Small intestine (tissue), 7 donors: Measurements from ENCODE around the gene ANKS3. TPM values are rescaled to one million over a fixed set of nuclear protein-coding genes. Genes with fewer than 3 reads are reported as not detected.

ENCODE experiments used
- DNase-seq, 2 donors: peaks; one replicate each; pipeline versions ENCODE4 v3.0.0 to v3.0.0-alpha.2; 2013
- FAIRE-seq: peaks from 2 replicates; lab custom pipeline; 2012; peaks lifted over from hg19 to GRCh38; lab: Jason Lieb, UNC
- H3K27ac ChIP-seq, 3 donors: one replicate each; pipeline ENCODE4 v1.5.1; 2013; ENCODE audit warnings: low read length in 2 of 3, mild to moderate bottlenecking in 2 of 3, control low read depth in 1 of 3, inconsistent platforms in 1 of 3, low read depth in 1 of 3, moderate library complexity in 1 of 3
- H3K27me3 ChIP-seq, 3 donors: one replicate each; pipeline ENCODE4 v1.6.1; 2013; ENCODE audit warnings: low read length in 3 of 3, inconsistent platforms in 1 of 3; ENCODE audit not compliant: control insufficient read depth in 3 of 3, insufficient read depth in 3 of 3
- H3K36me3 ChIP-seq, 3 donors: one replicate each; pipeline ENCODE4 v1.6.1; 2013; ENCODE audit warnings: low read length in 3 of 3, inconsistent platforms in 1 of 3, low read depth in 1 of 3, mild to moderate bottlenecking in 1 of 3, moderate library complexity in 1 of 3; ENCODE audit not compliant: control insufficient read depth in 3 of 3, insufficient read depth in 2 of 3
- H3K4me1 ChIP-seq, 3 donors: one replicate each; pipeline ENCODE4 v1.6.1; 2013; ENCODE audit warnings: low read length in 2 of 3, inconsistent platforms in 1 of 3, low read depth in 1 of 3, mild to moderate bottlenecking in 1 of 3, moderate library complexity in 1 of 3; ENCODE audit not compliant: control insufficient read depth in 3 of 3, insufficient read depth in 2 of 3
- H3K4me3 ChIP-seq, 3 donors: one replicate each; pipeline ENCODE4 v1.5.1; 2013; ENCODE audit warnings: low read length in 3 of 3, control low read depth in 1 of 3, inconsistent platforms in 1 of 3, low read depth in 1 of 3, mild to moderate bottlenecking in 1 of 3, moderate library complexity in 1 of 3
- H3K9me3 ChIP-seq, 2 donors: one replicate each; pipeline ENCODE4 v1.6.1; 2013; ENCODE audit warnings: low read depth in 1 of 2, low read length in 1 of 2; ENCODE audit not compliant: control insufficient read depth in 2 of 2, insufficient read depth in 1 of 2
- WGBS, 3 donors: extraction: QIAGEN DNeasy Blood & Tissue Kit; methylation state at CpG; one replicate each; pipeline ENCODE4 v1.1.7; 2013; 5-methylcytosine and 5-hydroxymethylcytosine counted together
- polyA plus RNA-seq, 4 donors: library from polyadenylated mRNA; stranded (reverse) in 3 of 4; unstranded in 1 of 4; fragments of 200-250 nt in 3 of 4; fragments of 120-200 nt in 1 of 4; gene quantifications; one replicate each; pipeline versions ENCODE4 v1.2.1 to v1.2.3, GENCODE V29; 2013
- donor health status: healthy with polysubstance abuse.
- donor health status: control.
- donor health status: control.
- donor health status: Bipolar disorder and iron deficiency.
- donor health status: healthy.

The ANKS3 gene
- polyA plus RNA-seq, 4 donors = 11.6 to 16.9 (median 13.8) TPM

DNA sequence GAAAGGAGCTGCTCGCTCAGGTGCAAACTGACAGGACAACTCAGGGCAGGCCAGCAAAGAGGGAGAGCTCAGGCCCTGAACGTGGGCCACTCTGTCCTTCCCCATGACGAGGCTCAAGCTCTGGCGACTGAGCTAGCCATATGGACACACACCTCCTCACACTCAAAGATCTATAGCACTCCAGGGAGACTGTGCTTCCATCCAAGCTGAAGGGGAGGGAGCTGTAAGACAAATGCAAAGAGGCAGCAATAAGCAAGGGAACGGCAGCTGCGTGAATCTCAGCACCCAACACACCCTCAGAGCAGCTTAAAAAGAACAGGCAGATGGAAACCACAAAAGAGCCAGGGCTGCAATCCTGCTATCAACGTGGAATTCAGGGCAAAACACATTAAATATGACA is 27.2 kb downstream of the ANKS3 start:
- DNase-seq (no peak), FAIRE-seq (no peak)
- Histone ChIP-seq H3K4me3 (no peak overlapping the region), H3K27ac (no peak overlapping the region), H3K36me3 (peaks cover 4 to 69% (median 9%) of the 10 kb centered on the region in 3 donors), H3K9me3 (no peaks in the 10 kb centered on the region), H3K4me1 (peaks cover 0 to 11% (median 0%) of the 10 kb centered on the region in 3 donors), H3K27me3 (no peaks in the 10 kb centered on the region)
- 89 to 92% (median 91%) methylated on average over 7 of the region's 7 CpGs for WGBS, 3 donors

GRCh38 chr16:4704913-4705312 is 29.2 kb downstream of the ANKS3 start:
- WGBS, 3 donors = 94 to 97% (median 95%) methylated on average over 14 of the region's 14 CpGs
- no peaks in the 10 kb centered on the region for H3K27me3 ChIP-seq
- no peak overlapping the region for H3K4me3 ChIP-seq
- no peak for DNase-seq
- H3K27ac ChIP-seq = no peak overlapping the region
- H3K4me1 ChIP-seq = peaks cover 0 to 15% (median 0%) of the 10 kb centered on the region in 3 donors
- H3K9me3 ChIP-seq = no peaks in the 10 kb centered on the region
- FAIRE-seq = no peak
- peaks cover 4 to 76% (median 11%) of the 10 kb centered on the region in 3 donors for H3K36me3 ChIP-seq

DNA sequence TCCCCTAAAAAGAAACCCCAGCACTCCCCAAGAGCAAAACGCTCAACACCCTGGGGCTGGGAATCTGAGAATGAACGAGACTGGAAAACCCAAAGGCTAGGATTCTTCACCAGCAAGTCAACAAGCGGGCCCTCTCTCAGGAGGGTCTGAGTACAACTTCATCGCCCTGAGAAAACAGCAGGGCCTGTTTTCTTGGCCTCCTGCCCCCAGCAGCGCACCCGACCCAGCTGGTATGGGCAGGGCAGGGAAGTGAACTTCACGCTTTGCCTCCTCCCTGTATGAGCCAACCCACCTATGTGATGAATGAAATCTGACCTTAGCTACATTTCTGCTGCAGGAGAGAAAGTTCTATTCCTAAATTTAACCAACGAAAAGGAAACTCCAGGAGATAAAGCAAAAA is 29.6 kb downstream of the ANKS3 start:
- Histone ChIP-seq H3K36me3 (peaks cover 4 to 75% (median 11%) of the 10 kb centered on the region in 3 donors), H3K4me1 (peaks cover 0 to 15% (median 0%) of the 10 kb centered on the region in 3 donors), H3K9me3 (no peaks in the 10 kb centered on the region), H3K4me3 (no peak overlapping the region), H3K27me3 (no peaks in the 10 kb centered on the region), H3K27ac (no peak overlapping the region)
- DNase-seq (no peak), FAIRE-seq (no peak)
- WGBS, 3 donors = 74 to 88% (median 78%) methylated on average over 8 of the region's 8 CpGs

DNA sequence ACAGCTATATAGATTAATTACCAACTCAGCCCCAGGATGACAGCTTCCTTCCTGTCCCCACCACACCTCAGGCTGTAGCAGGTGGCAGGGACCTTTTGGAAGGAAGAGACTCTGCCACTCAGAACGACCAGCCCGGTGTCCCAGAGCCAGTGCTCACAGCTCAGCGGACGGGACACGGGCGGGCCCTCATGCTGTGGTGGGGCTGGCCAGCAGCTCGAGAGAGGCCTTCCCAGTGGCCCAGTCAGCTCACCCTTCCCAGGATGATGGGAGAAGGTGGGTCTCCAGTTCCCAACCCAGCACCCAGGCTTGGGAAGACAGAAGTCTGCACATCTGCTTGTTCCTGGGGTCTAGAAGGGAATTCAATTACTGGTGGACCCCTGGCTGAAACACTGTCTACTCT is 30.2 kb downstream of the ANKS3 start:
- no peak overlapping the region for H3K4me3 ChIP-seq
- H3K36me3 ChIP-seq = peaks cover 4 to 79% (median 11%) of the 10 kb centered on the region in 3 donors
- H3K27me3 ChIP-seq = no peaks in the 10 kb centered on the region
- 79 to 88% (median 85%) methylated on average over 7 of the region's 7 CpGs for WGBS, 3 donors
- no peak overlapping the region for H3K27ac ChIP-seq
- FAIRE-seq (no peak), DNase-seq (no peak)
- H3K4me1 ChIP-seq = peaks cover 0 to 15% (median 0%) of the 10 kb centered on the region in 3 donors
- H3K9me3 ChIP-seq = no peaks in the 10 kb centered on the region

GRCh38 chr16:4702466-4702808 is 31.6 kb downstream of the ANKS3 start:
- DNase-seq (peak in 1 of 2 donors; percentile 37), FAIRE-seq (no peak)
- Histone ChIP-seq H3K9me3 (no peaks in the 10 kb centered on the region), H3K36me3 (peaks cover 4 to 88% (median 11%) of the 10 kb centered on the region in 3 donors), H3K27me3 (no peaks in the 10 kb centered on the region), H3K27ac (peak overlapping the region in 1 of 3 donors; percentile 79), H3K4me1 (peaks cover 0 to 15% (median 0%) of the 10 kb centered on the region in 3 donors), H3K4me3 (no peak overlapping the region)
- WGBS, 3 donors = 61 to 67% (median 63%) methylated on average over 7 of the region's 7 CpGs

GRCh38 chr16:4701791-4702465 is 32.1 kb downstream of the ANKS3 start:
- no peak for FAIRE-seq
- 89 to 90% (median 90%) methylated on average over 15 to 17 of the region's 17 CpGs for WGBS, 3 donors
- Histone ChIP-seq H3K27me3 (no peaks in the 10 kb centered on the region), H3K27ac (peak overlapping the region in 1 of 3 donors; percentile 79), H3K9me3 (no peaks in the 10 kb centered on the region), H3K4me1 (peaks cover 0 to 15% (median 0%) of the 10 kb centered on the region in 3 donors), H3K4me3 (no peak overlapping the region), H3K36me3 (peaks cover 4 to 88% (median 11%) of the 10 kb centered on the region in 3 donors)
- DNase-seq = peak in 1 of 2 donors; percentile 71

DNA sequence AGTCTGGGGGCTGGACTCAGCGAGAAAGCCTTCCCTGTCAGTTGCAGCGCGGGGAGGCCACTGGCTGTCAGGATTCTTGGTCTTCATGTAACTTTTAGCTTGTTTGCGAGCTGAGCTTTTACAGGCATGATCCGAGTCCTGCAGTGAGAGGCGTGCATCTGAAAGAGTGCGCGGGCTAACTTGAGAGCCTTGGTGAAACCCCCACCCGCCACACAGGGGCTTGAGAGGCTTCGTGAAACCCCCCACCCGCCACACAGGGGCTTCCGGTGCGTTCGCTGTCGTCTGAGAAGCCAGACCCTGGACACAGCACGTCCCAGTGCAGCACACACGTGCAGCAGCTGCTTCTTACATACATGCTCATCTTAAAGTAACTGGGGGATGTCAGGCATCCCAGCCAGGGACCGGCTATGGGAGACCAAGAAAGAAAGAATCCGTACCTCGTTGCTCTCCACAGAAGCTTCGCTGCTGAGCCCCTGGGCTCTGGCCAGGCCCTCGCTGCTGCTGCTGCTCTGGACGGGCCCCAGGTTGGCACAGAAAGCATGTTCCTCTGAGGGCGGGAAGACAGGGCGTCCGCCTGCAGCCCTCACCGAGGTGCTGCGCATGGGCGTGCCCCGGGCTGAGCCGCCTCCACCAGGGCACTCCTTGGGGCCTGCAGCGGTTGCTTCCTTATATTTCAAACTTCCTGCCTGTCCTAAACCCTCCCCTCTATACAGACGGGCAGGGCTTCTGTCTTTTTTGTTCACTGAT is 32.9 kb downstream of the ANKS3 start:
- Histone ChIP-seq H3K4me3 (no peak overlapping the region), H3K36me3 (peaks cover 4 to 89% (median 6%) of the 10 kb centered on the region in 3 donors), H3K4me1 (peaks cover 0 to 23% (median 0%) of the 10 kb centered on the region in 3 donors), H3K27ac (no peak overlapping the region), H3K9me3 (no peaks in the 10 kb centered on the region), H3K27me3 (no peaks in the 10 kb centered on the region)
- WGBS, 3 donors = 90 to 91% (median 91%) methylated on average over 33 of the region's 33 CpGs
- FAIRE-seq (no peak), DNase-seq (no peak)

GRCh38 chr16:4700380-4700996 is 33.6 kb downstream of the ANKS3 start:
- H3K9me3 ChIP-seq = no peaks in the 10 kb centered on the region
- peak in 1 of 2 donors; percentile 29 for DNase-seq
- FAIRE-seq = no peak
- peaks cover 6 to 91% (median 7%) of the 10 kb centered on the region in 3 donors for H3K36me3 ChIP-seq
- no peaks in the 10 kb centered on the region for H3K27me3 ChIP-seq
- WGBS, 3 donors = 89 to 93% (median 91%) methylated on average over 12 to 13 of the region's 13 CpGs
- peaks cover 0 to 30% (median 0%) of the 10 kb centered on the region in 3 donors for H3K4me1 ChIP-seq
- no peak overlapping the region for H3K4me3 ChIP-seq
- no peak overlapping the region for H3K27ac ChIP-seq
